GM18909 (cell line): ENCODE measurements around the gene KRT23.

Experiments
- ATAC-seq: cut with Tn5 transposase; IDR thresholded peaks from one replicate; pipeline ENCODE4 v1.9.1; 2021; ENCODE audit warnings: mild to moderate bottlenecking; ENCODE audit not compliant: unreplicated experiment, poor library complexity

KRT23 gene, protein sequence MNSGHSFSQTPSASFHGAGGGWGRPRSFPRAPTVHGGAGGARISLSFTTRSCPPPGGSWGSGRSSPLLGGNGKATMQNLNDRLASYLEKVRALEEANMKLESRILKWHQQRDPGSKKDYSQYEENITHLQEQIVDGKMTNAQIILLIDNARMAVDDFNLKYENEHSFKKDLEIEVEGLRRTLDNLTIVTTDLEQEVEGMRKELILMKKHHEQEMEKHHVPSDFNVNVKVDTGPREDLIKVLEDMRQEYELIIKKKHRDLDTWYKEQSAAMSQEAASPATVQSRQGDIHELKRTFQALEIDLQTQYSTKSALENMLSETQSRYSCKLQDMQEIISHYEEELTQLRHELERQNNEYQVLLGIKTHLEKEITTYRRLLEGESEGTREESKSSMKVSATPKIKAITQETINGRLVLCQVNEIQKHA

GRCh38 chr17:40937384-40937819 lies at the start of gene KRT23:
TSS of gene KRT23 (minus strand) at chr17:40937646. CDS start at chr17:40936603, 1,043 bp downstream.
- no peak for ATAC-seq

DNA sequence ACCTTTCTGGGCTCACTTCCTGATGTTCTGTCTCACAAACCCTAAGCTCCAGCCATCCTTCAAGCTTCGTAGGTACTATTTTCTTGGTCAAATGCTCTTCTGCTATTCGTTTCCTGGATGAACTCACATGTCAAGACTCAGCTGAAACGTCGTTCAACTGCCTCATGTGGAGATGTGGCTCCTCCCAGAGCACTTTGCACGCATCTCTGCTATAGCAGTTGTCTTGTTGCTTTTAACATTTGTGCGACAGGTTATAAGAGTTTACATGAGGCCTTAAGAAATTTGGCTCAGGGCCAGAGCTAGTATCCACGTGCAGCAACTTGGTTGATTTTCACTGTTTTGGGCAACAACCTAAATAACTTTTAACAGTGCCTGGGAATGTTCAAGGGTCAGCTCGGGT lies 49.5 kb upstream of the KRT23 start:
- no peak for ATAC-seq

DNA sequence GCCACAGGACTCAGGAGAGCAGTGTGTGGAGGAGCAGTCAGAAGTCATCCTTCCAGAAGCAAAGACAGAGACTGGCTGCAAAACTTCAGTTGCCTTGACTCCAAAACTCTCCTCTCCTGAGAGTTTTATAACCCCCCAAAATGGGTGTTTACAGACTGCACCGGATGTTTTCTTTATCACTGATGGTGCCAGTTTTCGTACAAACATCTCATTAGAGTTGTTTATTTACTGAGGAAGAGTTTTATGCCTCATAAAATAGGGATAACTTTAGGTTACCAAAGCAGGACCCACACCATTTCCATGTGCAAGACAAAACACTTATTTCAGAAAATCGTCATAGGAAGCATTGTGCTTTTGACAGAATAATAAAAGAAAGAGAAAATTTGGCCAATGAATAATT lies 46.8 kb upstream of the KRT23 start, which contains the start of gene KRT40:
KRT40 (minus strand) TSS at position 101 of the 400 bp plus-strand sequence; CDS start at position 48, 53 bp downstream.
- no peak for ATAC-seq

GRCh38 chr17:40981115-40981514 lies 43.7 kb upstream of the KRT23 start:
- ATAC-seq, result no peak

GRCh38 chr17:40980596-40980995 lies 43.1 kb upstream of the KRT23 start:
- no peak for ATAC-seq

GRCh38 chr17:40980117-40980516 lies 42.7 kb upstream of the KRT23 start:
- no peak for ATAC-seq

- ATAC-seq, result no peak
Measured at GRCh38 chr17:40978575-40979151, 41.2 kb upstream of the KRT23 start.

GRCh38 chr17:40975516-40975915 lies 38.1 kb upstream of the KRT23 start:
- no peak for ATAC-seq

- ATAC-seq, result no peak
Measured at GRCh38 chr17:40974366-40974765, 36.9 kb upstream of the KRT23 start.

GRCh38 chr17:40967582-40967981 lies 30.1 kb upstream of the KRT23 start:
- ATAC-seq, result no peak

- no peak for ATAC-seq
Measured at GRCh38 chr17:40966848-40967247, 29.4 kb upstream of the KRT23 start, which contains the start of gene KRT39. TSS of gene KRT39 (minus strand) at chr17:40966948. CDS start at chr17:40966856, 92 bp downstream.

- no peak for ATAC-seq
Measured at GRCh38 chr17:40963838-40964237, 26.4 kb upstream of the KRT23 start.

DNA sequence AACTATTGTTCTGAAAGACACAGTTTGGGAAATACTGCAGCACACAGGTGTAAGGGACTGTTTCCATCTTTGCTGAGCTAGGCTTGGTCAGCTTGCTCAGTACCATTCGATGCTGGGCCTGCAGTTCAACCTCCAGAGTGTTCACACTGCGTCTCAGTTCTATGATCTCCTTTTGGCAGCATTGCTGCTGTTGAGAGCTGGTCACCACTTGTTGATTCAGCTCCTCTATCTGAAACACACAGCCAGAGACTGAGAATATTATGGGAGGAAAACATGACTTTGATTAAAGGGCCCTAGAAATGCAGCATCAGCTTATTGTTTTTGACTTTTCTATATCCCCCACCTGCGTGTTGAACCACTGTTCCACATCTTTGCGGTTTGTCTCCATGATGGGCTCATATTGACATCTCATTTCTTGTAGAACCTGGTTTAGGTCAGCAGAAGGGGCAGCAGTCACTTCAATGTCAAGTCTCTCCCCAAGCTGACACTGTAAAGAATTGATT lies 24.7 kb upstream of the KRT23 start:
- ATAC-seq, result no peak

- ATAC-seq, result no peak
Measured at GRCh38 chr17:40961591-40961990, 24.1 kb upstream of the KRT23 start.

- ATAC-seq, result no peak
Measured at GRCh38 chr17:40960144-40960543, 22.7 kb upstream of the KRT23 start.

DNA sequence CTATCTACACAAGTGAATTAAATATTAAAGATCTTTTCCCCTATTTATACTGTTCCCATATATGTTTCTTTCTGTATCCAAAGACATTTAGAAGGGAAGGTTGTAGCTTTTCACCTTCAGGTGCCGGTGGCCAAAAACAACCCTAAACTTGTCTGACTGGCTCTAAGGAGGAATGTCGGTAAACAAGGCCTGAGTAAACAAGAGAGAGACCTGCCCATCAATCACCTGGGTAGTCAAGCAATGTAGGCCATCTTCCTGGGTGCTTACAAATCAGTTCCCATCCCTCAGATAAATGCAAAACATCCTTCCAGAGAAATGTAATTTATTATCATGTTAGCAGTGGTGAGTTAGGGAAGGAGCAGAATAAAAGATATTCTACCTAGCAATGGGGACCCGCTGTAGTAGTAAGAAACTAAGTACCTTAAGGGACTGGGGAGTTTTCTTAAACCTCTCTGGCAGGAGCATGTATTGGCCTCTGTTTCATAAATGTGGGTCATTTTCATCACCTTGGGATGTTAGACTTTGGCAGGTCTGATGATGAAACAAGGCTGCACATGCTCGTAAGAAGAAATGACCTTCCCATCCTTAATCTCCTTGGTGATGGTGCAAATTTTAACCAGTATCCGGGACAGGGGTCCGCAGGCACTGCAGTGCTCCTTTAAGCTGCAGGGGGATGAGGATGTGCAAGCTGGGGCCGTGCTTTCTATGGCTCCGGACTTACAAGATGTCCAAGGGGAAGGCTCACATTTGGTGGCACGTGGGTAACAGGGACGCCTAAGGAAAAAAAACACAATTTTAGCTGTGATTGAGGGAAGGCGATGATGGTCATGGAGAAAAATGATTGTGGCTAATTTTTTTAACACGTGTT lies 20.9 kb upstream of the KRT23 start:
- ATAC-seq, result no peak

DNA sequence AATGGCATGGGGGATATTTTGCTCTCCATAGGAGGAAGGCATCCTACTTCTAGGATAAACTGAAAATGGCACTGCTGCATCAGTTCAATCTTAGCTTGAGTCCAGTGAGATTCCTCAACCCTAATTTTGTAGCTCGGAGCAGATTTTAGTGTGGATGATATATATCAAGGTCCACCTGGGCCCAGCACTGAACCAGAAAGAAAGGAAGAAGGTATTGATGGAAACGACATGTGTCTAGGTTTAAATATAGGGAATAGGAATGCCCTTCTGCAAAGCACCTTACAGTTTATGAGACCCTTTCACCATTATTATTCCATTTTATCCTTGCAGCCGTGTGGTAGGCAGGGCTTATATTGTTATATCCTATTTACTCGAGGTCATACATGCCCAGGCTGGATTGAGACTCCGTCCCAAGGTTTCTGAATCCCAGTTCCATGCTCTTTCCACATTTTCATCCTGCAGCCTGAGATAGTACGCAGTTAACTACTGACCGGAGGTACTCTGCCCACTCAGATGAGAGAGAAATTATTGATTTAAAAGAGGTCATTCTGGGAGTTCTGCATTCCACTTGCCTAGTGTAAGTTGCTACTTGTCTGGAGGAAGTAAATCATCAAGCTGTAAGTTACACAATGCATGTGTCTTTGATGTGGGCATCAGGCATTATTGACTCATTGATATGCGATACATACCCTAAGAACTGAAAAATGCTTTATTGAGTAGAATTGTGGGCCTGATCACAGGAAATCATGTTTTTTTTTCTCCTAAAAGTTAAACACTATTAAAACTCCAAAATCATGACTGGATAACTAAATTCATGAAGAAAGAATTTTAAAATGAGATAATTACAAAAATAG lies 19.2 kb upstream of the KRT23 start:
- ATAC-seq, result no peak

- ATAC-seq, result no peak
Measured at GRCh38 chr17:40953881-40954280, 16.4 kb upstream of the KRT23 start.

- no peak for ATAC-seq
Measured at GRCh38 chr17:40952661-40953060, 15.2 kb upstream of the KRT23 start.

DNA sequence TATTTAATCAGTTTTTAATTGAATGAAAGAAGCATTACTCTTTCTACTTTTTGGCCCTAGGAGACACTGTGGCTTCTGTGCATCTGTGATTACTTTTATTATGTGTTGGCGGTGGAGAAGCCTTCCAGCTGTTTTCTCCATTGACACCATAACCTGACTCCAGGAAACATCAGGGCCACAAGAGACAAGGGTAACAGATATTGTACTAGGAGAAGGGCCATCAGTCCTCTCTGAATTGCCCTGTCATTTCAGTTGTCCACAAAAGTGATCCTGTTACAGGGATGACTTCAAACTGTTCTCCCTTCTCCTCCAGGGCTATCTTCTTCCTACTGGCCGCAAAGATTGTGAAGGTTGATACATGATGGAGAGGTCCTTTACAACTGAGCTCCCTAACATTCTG lies 14.7 kb upstream of the KRT23 start:
- ATAC-seq, result no peak
